Testis (tissue), 2 donors: ENCODE measurements around the gene UNC5B.

Experiments
- CTCF ChIP-seq, 3 experiments: fragments of 450-650 bp in 2 of 3; fragments of 200-600 bp in 1 of 3; sonication (generic) in 1 of 3; IDR thresholded peaks; one replicate each; pipeline ENCODE4 v1.5.1; 2016 to 2019; ENCODE audit warnings: antibody characterized with exemption in 3 of 3, mild to moderate bottlenecking in 2 of 3, moderate library complexity in 1 of 3
- POLR2A ChIP-seq: fragments of 450-650 bp; IDR thresholded peaks from one replicate; pipeline ENCODE4 v1.6.1; 2017; ENCODE audit warnings: antibody characterized with exemption, mild to moderate bottlenecking, moderate library complexity

DNA sequence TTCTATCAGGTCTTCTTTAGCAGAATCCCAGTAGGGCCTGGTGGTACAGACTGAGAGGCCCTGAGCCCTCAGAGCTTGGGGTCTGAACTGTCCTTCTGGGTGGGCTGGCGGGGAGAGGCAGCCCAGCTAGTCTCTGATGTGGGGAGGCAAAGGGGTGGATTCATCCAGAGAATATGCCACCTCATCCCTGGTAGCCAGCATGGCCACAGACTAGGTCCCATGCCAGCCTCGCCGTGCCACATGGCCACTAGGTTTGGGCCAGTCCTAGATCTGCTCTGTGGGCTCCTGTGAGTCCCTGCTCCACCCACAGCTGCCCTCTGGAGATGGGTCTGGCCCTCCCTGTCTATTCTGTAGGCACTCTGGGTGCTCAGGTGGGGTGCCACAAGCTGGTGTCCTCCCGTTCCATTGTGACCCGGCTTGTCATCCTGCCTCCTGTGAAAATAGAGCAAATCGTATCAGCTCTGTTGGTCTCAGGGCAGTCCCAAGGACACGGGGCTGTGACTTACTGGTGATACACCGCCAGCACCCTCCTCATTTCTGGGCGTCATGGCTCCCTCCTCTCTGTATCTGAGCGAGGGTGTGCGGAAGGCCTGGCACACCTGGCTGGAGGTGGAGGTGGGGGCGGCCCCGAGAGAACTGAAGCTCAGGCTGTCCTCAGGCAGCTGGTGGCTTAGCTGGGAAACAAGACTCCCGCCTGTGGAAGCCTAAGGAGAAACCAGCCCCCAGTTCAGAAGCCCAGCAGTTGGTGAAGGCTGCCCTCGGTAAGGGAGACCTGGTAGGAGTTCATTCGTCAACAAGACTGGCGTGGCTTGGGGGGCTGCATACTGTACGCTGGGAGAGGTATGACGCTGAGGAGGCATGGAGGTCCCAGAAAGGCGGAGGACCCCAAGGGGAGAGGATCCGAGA is 33.3 kb downstream of the UNC5B start:
- TF ChIP-seq CTCF (IDR thresholded peaks at IDR 0.05), result no peak
- TF ChIP-seq POLR2A, result no peak
